Activated T-helper 1 cell treated with Interleukin-2 at 50 U/mL for 16 hours (primary cell): Measurements from ENCODE around the gene CHORDC1.

ENCODE experiments used
- DNase-seq: peaks from one replicate; pipeline ENCODE4 v3.0.0-alpha.2; 2020; ENCODE audit warnings: low read depth

Gene CHORDC1

DNA sequence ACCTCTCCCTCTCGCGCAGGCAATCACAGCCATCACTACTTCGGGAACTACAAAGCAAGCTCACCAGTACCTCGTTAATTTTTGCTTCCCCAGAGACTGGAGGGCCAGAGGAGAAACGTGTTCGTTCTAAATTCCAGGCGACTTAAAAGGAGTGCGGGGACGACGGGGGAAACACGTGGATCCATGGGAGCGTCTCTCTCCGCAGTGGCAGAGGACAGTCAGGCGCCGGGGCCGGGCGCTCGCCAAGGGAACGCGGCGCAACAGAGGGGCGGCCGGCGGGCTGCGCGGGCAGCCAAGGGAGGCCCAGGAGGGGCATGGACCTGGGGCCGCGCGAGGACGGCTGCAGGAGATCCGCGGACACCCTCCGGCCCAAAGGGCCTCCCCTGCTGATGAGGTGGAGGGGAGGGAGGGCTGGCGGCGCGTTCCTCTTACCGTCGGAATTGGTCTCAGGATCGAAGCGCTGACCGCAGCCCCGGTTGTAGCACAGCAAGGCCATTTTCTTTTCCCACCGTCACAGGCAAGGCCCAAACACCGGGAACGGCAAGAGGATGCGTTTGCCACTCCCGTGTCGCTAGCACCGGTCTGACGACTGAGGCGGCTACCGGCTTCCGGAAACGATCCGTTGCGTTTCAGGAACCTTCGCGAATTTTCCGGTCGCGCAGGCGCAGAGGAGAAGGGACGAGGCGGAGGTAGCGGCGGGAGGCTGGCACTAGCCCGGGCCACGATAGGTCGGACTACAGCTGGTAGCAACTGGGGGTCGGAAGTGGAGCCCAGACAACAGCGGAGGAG lies at the start of gene CHORDC1:
Gene CHORDC1, minus strand, starts transcription at position 591 of the 789 bp plus-strand sequence. Its CDS starts 95 bp downstream, at position 496.
- peak; percentile 85 for DNase-seq

DNA sequence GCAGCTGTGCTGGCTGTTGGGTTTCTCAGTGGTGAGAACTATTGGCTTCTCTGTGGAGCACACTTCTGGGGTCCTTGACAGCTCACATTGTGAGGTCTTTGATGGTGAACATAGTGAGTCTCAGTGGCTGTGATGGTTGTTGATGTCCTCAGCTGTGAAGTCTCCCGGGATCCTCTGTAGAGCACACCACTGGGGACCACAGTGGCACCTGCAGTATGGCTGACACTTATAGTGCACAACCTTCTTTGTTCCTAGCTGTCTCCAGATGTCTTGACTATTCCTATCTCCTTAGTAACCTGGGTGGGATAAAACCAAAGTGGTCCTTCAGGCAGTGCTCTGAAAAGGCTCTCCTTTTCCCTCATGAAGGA lies 34.3 kb upstream of the CHORDC1 start:
- no peak for DNase-seq

DNA sequence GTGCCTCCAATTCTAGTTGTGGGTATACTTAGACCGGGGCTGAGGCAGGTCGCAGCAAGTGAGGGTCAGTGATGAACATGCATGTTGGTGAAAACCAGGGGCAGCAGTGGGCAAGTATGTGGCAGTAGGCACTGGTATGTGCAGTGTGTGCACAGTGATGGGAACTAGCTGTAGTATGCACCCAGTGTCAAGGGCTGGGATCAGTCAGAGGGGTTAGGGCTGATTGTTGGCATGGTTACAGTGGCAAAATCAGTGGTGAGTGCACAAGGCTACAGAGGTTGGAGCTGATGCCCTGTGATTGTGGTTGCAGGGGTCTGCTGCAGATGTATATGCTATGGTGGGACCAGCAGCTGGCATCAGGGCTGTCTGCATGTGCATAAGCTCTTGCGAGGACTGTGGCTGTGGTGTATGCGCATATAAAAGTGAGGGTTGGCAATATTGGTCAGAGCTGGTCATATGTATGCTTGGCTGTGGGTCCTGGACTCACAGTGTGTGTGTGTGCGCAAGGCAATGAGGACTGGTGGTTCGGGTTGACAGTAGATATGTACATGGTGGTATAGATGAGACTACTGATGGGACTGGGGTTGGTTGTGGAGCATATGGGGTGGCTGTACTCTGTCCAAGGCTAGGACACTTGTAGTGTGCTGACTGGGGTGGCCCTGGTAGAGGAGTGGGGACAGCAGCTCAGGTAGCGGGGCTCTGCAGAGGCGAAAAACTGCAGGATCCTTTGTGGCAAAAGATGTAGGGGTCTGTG lies 33.7 kb upstream of the CHORDC1 start:
- no peak for DNase-seq

DNA sequence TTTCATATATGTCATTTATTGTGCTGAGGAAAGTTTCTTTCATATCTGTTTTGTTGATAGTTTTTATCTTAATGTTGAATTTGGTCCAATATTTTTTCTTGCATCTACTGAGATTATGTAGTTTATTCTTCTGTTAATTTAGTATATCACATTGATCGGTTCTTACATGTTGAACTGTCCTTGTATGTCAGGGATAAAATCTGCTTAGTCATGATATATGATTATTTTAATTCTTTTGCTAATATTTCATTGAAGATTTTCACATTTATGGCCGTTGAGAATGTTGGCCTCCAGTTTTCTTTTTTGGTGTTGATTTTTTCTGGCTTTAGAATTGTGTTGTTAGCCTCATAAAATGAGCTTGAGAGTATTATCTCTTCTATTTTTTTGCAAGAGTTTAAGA lies 31.2 kb upstream of the CHORDC1 start:
- no peak for DNase-seq

DNA sequence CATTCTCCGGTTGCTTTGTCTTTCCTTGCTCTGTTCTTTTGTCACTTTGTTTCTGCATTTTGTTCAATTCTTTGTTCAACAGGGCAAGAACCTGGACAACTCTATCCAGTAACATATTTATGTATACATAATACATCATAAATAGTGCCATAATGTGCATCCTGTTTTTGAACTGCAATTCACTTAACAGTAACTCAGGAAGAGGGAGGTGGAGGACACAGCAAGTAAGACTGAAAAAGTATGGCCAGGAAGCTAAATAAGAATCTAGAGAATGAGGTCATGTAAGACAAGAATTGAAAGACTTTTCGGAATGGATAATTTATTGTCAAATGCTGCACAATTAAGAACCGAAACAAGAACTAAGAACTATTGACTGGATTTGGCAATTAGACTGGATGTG lies 29.2 kb upstream of the CHORDC1 start:
- DNase-seq: no peak

DNA sequence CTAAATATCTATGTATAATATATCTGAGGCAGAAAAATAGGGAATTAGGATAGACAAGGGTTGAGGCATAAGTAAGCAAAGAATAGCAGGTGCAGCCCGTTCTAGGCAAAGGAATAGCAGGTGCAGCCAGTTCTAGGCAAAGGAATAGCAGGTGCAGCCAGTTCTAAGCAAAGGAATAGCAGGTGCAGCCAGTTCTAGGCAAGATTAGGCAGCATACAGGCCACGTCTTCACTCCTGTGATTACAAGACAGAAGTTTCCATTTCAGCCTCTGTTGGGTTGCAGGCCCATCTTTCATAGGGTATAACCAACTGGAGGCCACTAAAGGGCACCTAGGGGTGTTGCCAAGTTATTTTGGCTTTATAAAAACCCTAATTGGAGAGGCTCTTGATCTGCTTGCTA lies 28.8 kb upstream of the CHORDC1 start:
- no peak for DNase-seq

DNA sequence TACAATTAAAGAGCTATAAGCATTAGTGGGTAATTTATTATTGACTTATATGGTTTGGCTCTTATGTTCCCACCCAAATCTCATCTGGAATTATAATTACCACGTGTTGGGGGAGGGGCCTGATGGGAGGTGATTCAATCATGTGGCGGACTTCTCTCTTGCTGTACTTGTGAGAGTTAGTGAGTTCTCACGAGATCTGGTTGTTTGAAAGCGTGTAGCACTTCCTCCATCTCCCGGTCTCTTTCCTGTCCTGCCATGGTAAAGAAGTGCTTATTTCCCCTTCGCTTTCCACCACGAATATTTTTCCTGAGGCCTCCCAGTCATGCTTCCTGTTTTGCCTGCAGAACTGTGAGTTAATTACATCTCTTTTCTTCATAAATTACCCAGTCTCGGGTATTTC lies 28.1 kb upstream of the CHORDC1 start:
- no peak for DNase-seq

DNA sequence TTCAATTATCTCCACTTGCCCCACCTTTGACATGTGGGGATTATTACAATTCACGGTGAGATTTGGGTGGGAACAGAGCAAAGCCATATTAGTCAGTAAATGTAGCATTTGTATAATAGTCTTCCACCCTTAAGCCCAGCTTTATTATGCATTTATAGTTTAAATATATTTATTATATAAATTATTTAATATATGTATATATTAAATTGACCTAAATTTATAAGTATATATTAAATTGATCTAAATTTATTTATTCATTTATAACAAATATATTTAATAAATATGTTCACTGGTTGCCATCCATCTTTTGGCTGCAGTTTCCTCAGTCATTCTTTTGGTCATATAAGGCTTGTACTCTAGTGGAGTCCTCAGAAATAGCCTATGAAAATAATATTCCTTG lies 23.6 kb upstream of the CHORDC1 start:
- DNase-seq: no peak

DNA sequence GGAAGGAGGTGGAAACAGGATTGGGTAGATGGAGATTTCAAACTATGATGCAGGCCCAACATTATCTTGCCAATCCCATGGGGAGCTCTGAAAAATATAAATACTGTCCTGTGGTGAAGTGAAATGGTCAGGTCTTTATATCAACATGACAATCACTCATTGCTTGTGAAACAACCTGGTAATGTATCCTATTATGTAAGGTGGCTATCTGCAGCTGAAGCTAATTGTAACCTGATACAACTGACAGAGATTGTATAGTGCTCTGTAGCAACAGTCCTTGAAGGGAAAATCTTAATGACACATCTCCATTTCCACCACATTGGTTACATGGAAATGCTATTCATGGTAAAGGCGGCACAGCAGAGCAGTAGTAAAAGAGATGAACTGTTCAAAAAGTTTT lies 20.7 kb upstream of the CHORDC1 start:
- DNase-seq: no peak

DNA sequence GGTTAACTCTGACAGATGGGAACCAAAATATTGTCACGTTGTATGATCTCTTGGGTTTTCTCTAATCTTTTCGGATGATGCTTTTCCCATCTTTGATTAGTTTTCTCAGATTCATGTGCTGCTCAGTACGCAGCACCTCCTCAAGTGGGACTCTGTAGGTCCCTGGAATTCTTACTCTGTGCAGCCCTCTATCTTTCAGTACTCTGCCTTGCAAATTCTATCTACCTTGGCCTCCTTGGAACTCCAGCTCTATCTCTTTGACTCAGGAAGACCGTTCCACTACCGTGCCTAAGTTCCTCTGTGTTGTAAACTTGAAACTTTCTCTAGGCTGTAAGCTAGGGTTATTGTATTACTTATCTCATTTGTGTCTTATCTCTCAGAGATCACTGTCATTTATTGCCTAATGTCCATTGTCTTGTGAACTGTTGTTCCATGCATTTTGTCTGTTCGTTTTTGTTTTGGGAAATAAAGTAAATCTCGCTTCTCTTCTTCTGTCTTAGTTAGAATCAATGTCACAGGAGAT lies 20.1 kb upstream of the CHORDC1 start:
- DNase-seq: no peak

DNA sequence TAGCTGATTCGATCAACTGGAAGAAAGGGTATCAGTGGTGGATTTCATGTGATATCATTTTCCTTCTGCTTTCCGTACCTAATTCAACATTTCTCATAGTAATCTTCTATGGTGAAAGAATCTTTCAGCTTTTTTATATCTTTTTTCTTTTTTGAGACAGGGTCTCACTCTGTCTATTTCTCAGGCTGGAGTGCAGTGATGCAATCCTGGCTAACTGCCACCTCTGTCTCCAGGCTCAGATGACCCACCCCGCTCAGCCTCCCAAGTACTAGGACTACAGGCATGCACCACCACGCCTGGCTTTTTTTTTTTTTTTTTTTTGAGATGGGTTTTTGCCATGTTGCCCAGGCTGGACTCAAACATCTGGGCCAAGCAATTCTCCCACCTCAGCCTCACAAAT lies 18.6 kb upstream of the CHORDC1 start:
- no peak for DNase-seq

DNA sequence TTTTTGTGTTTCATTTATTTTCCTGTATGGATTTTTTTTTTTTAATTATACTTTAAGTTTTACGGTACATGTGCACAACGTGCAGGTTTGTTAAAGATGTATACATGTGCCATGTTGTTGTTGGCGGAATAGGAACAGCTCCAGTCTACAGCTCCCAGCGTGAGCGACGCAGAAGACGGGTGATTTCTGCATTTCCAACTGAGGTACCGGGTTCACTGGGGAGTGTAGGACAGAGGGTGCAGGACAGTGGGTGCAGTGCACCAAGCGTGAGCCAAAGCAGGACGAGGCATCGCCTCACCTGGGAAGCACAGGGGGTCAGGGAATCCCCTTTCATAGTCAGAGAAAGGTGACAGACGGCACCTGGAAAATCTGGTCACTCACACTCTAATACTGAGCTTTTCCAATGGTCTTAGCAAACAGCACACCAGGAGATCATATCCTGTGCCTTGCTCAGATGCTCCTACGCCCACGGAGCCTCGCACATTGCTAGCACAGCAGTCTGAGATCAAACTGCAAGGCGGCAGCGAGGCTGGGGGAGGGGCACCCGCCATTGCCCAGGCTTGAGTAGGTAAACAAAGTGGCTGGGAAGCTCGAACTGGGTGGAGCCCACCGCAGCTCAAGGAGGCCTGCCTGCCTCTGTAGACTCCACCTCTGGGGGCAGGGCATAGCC lies 17.3 kb upstream of the CHORDC1 start:
- peak; percentile 18 for DNase-seq

DNA sequence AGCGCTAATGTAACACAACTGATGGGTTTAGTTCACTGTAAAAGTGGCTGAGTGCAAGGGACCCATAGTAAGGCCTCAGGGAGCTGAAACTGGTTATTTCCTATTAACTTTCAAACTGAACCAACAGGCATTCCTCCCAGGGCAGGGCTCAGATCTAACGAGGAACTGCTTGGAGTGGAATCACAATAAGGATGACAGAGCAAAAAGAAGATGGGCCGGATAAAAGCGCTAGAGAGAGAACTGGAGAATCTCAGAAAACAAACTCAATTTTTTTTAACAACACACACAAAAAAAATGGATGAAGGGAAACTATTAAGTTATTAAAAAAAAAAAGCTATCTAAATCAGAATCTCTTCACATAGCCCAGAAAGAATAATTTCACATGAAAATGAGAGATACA lies 14.2 kb upstream of the CHORDC1 start:
- no peak for DNase-seq

DNA sequence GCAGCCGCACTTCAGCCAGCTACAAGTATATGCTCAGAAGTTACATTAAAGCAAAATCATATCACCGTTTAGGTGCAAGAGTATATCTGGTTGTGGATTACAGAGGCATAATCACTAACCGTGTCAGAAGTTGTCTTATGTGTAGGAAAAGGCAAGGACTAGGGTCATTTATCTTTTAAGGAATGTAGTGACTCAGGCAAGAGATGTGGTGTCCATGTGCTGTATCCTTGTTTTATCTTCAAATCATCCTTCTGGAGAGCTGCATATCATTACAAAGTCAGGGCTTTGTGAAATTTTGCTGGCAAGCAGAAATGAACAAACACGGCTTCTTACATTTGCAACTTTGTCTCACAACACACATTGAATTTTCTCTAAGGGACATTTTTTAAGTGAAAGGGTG lies 12.7 kb upstream of the CHORDC1 start:
- no peak for DNase-seq

DNA sequence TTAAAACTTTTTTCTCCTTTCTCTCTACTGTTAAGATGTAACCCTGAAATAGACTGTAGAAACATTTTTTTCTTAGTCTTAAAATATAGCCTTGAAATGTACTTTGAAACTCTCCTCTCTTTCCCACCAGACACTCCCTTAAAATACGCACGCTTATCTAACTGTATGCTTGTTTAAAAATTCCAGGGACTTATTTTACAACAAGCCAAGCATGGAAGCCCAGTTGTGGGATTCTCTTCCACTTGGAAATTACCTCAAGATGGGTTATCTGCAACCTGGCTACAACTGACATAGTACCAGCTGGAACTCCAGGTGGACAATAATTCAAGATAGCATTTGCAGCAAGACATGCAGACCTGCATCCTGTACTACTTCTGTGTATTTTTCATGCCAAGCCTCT lies 12.1 kb upstream of the CHORDC1 start:
- no peak for DNase-seq

DNA sequence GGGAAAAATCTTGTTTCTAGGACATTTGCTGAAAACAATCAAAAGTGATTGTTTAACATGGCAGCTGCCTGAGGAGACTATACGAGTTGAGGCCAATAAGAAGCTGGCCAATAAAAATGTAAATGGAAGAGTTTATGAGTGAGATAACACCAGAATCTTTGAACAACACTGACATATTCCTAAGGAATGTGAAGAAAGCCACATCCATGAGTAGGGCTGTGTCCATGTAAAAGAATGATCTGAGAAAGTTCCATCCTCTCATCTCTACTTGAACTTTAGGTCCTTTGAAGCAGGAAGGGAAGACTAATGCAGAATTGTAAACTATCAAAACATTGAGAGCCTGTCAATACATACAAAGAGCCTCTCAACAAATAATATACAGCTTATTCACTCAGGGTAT lies 6.9 kb upstream of the CHORDC1 start:
- DNase-seq: no peak

DNA sequence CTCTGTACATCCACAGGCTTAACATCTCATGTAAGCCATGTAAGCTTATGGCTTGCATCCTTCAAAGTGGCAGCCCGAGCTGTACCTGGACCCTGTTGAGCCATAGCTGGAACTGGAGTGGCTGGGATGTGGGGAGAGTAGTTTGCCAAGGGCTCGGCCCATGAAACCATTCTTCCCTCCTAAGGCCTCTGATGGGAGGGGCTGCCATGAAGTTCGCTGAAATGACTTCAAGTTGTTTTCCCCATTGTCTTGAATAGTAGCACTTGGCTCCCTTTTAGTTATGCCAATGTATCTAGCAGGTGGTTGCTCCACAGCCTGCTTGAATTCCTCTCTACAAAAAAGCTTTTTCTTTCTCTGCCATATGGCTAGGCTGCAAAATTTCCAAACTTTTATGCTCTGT lies 5.2 kb upstream of the CHORDC1 start:
- no peak for DNase-seq

DNA sequence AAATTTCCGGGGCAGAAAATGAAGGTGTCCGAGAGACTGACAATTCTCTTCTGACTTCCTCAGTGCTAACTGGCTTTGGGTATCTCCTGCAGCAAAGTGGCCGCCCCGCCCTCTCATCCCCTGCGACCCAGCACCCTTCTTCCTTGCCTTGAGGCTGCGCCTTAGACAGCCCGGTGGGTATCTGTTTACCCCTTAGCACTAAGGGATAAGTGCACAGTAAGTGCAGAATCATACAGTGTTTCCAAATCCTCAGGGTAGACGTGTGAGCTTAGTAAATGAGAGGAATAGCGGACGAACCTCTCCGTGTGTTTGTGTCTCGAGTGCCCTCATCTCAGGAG lies 368 bp upstream of the CHORDC1 start:
- no peak for DNase-seq

DNA sequence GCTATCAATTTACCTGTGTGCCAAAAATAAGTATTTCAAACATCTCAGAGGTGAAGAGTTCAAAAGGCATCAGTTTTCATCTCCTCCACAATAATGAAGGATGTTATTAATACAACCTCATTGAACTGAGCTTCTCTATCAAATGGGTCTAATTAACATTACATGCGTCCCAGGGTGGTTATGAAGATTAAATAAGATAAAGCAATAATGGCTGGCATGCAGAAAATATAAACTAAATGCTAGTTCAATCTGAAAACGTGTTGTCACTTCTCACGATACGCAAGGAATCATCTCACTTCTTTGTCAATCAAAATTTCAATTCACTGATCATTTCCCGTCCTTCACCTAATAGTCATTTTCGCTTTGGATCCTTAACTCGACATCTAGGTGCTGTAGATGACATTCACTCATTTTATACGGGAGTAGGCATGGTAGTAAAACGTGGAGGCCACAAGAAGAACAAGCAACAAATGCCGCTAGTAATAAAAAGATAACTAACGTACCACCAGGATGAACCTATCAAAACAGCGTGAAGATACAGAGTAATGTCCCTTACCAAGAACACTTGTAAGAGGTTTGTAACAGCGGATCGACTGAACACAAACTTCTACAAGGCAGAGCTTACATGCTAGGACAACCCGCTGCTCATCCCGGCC lies 918 bp downstream of the CHORDC1 start:
- no peak for DNase-seq

DNA sequence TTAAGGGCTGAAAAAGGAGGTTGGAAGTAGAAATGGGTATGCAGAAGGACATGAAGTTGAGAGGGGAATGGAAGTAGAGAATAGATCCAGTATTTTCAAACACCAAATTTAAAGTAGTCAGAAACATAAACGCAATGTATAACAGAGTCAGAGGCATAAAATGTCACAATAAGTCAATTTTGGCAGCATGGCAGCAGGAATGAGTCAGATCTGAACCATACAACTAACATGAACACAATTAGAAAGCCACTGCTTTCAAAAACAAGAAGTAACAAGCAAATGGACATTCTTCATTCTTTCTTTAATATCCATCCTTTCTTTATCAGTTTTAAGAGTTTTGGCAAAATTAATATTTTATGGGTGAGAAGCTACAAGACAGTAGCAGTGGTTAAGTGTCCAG lies 2.5 kb downstream of the CHORDC1 start:
- no peak for DNase-seq

DNA sequence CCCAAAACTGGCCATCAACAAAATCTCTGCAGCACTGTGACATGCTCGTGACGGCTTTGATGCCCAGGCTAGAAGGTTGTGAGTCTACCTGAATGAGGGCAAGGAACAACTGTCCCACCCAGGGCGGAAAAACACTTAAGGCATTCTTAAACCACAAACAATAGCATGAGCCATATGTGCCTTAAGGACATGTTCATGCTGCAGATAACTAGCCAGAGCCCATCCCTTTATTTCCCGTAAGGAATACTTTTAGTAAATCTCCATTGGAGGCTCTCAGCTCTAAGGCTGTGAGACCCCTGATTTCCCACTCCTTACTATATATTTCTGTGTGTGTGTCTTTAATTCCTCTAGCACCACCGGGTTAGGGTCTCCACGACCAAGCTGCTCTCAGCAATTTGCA lies 3.4 kb downstream of the CHORDC1 start:
- no peak for DNase-seq

DNA sequence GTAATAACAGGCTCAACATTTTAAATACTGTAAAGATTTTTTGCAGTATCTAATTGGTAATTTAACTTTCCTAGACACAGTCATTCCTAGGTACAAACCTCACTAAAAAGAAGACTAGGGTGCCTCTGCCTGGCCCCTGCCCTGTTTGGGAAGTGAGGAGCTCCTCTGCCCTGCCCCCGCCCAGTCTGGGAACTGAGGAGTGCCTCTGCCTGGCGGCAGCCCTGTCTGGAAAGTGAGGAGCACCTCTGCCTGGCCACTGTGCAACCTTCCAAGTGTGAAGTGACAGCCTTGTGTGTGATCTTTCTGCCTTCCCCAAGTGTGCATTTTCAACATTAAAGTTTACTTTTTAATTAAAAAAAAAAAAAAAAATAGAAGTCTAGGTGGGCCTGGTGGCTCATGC lies 4.2 kb downstream of the CHORDC1 start:
- DNase-seq: no peak

DNA sequence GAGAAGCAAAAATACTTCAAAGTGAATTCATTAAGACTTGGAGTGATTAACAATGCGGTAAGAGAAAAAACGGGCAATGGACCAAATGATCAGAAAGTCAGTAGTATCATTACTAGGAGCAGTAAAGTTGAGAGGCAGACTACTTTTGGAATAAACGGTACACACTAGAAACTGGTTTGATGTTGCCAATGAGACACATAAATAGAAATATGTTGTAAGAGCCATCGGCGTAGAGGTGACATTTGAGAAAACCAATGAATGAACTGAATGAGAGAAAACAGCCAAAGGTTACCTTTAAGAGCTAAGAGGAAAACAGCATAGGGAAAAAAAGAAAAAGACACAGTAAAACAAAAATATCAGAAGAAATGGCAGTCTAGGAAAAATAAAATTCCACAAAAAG lies 6.2 kb downstream of the CHORDC1 start:
- no peak for DNase-seq
